Tongue (tissue), 3 donors: ENCODE data around the gene BACE1-AS. TPM values are rescaled to one million over a fixed set of nuclear protein-coding genes. Genes with fewer than 3 reads are reported as not detected.
A peak's percentile ranks its signal among the peaks of the same experiment; 100 is the strongest.
"Not testable (repeated sequence)": the region's sequence is repeated elsewhere in the genome, so short reads cannot be mapped to it uniquely, and the experiment has no call there.

Experiments used
- DNase-seq: peaks from one replicate; pipeline ENCODE4 v3.0.0-alpha.2; 2015
- small RNA-seq: library from RNA; depleted of rRNA; stranded (forward); fragments of <200 nt; gene quantifications from one replicate; pipeline ENCODE3, GENCODE V24; 2014; ENCODE audit warnings: low replicate concordance
- total RNA-seq: library from RNA; depleted of rRNA; stranded (reverse); fragments of >200 nt; gene quantifications from one replicate; pipeline ENCODE4 v1.2.3, GENCODE V29; 2014

Gene BACE1-AS
- total RNA-seq, 1 donor from 2014 or later: 4.9 TPM

DNA sequence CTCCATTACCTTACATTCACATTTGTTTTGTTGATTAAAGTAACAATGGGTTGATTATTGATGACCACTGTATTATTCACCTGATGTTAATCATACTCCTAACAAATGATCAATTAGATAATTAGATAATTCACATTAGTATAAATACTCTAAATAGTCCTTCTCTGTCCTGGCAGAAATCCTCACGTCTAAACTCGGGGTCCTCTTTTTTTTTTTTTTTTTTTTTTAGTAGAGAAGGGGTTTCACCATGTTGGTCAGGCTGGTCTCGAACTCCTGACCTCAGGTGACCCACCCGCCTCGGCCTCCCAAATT, 36.1 kb downstream of the BACE1-AS start:
- DNase-seq: not testable (repeated sequence)

DNA sequence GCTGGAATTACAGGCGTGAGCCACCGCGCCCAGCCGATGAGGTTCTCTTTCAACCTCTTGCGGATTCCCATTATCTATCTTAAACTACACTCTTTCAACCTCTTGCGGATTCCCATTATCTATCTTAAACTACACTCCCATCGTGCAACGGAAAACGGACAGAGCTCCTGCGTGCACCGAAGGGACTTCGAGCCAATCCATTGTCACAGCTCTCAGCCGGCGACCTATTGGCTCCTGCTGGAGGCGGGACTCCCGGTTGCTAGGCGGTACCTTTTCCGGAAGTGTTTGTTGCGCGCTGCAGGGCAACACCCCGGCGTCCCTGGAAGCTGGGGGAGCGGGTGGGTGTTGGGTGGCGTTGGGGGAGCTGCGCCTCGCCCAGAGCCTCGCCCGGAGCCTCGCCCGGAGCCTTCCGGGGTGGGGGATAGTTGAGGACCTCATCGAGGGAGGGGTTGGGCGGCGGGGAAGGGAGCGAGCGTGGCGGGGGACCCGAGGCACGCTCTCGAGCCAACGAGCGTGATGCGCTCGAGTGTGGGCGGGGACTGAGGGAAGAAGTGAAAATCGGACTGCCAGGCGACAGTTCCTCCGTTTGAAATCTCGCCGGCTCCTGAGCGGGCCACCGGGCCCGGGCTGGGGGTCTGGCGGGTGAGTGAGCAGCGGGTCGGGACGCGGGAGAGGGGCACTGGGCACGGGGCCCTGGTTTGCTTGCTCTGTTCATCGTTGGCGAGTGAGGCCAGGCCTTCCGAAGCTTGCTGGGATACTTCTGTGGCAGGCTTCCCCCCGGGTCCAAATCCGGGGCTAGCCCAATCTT, 36.6 kb downstream of the BACE1-AS start, which contains the start of gene CEP164:
TSS of gene CEP164 (plus strand) at position 288 of the 808 bp plus-strand sequence. CDS start 10,733 bp downstream, outside the sequence.
- DNase-seq: peak; percentile 98

DNA sequence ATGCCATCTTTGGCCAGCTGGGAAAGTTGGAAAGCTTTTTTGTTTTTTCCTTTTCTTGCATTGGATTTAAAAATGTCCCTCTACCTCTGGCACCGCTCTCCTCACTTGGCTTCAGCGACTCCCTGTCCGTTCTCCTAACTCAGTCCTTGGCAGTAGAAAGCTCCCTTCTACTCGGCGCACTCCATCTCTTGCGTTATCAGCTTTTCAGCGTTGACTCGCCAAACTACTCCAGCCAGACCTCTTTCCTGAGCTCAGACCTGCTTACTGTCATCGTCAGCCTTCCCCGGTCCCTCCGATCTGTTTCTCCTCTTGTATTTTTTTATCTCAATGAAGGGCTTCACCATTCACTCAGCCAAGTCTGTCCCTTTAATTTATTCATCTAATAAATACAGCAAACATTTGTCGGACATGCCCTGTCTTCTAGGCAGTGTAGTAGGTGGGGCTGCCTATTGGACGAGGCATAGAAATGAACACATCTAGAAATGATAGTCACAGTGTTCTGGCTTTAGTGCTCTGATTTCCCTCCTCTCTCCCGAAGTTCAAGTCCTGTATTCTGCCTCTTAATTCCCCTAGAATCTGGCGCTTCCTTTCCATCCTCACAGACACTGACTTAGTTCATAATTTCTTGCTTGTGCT, 37.3 kb downstream of the BACE1-AS start:
- DNase-seq: no peak

DNA sequence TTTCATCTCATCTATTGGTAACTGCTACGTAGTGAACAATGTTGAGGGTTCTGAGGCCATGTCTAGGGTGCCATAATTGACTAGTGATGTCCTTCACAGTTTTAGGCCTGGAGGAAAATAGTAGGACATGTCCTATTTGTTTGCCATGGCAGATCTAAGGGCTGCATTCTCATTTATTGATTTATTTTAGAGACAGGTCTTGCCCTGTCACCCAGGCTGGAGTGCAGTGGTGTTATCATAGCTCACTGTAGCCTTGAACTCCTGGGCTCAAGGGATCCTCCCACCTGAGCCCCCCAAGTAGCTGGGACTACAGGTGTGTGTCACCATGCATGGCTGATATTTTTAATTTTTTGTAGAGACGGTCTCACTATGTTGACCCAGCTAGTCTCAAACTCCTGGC, 41.7 kb downstream of the BACE1-AS start:
- DNase-seq: no peak

DNA sequence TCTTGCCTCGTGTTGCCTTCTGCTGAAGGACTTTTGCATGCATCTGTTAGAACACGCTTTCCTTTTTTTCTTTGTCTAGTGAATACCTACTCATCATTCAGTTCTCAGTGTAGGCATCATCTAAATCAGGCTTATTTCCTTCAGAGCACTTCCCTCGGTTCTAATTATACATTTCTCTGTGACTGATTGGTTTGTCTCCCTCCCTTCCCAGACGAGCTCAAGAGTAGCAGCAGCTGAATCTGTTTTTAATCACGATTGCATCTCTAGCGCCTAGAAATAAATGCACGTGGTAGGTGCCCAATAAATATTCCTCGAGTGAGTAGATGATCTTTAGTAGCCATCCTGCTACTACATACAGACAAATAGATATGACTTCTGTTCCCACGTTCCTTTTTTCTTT, 42.8 kb downstream of the BACE1-AS start:
- no peak for DNase-seq

DNA sequence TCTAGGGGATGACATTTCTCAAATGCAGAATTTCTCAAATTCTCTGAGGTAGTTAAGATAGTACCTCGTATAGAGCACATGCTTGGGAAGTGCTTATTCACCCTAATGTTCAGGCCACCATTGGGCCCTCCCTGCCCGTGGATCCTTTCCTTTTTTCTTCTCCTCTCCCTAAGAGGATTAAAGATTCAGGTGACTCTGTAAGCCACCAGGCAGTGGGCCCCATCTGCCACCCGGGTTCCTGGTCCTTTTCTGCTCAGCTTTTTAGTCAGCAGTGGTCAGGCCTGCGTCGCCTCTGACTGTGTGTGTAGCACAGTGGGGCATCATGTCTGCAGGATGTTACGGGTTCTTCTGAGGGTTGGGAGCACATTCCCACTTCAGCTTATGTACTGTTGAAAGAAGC, 43.8 kb downstream of the BACE1-AS start:
- no peak for DNase-seq

DNA sequence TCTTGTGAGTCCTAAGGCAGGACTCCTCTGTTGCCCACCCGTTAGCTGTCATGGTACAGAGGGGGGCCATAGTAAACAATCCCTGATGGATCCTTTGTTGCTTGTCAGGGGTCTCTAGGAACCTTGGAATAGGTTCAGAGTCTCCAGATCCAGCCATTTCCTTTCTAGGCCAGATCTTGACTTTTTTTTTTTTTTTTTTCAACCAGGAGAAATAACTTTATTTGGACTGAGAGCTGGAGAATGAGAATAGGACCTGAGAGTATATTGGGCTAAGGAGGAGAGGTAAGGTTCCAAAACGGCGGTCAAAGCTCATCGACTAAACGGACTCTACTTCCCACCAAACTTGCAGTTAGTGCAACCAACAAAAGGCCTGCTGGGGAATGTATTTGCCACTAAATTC, 44.3 kb downstream of the BACE1-AS start:
- no peak for DNase-seq

DNA sequence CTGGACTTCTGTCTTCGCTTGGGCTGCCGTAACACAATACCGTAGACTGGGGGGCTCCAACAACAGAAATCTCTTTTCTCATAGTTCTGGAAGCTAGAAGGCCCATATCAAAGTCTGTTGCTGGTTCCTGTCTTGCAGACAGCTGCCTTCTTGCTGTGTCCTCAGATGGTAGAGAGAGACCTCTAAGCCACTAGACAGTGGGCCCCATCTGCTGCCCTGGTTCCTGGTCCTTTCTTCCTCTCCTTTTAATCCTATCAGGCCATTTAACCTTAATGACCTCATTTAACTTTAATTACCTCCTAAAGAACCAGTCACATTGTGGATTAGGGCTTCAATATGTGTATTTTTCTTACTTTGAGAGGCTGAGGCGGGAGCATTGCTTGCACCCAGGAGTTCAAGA, 45.9 kb downstream of the BACE1-AS start:
- no peak for DNase-seq

Small RNA genes within 50 kb of the gene (small RNA-seq; reads per million reads assigned to genes)
- gene RF00564: not detected

Other genes starting within 250 kb of the BACE1-AS start
- 32.0 TPM for gene SIK3, start 192.9 kb upstream of the BACE1-AS start, total RNA-seq
- gene PAFAH1B2, start 147.1 kb upstream of the BACE1-AS start, total RNA-seq: 88.1 TPM
- 24.7 TPM for gene SIDT2, start 112.6 kb upstream of the BACE1-AS start, total RNA-seq
- 119 TPM for gene TAGLN, start 92.0 kb upstream of the BACE1-AS start, total RNA-seq
- gene PCSK7, start 59.3 kb upstream of the BACE1-AS start, total RNA-seq: 42.2 TPM
- gene RNF214, start 58.7 kb upstream of the BACE1-AS start, total RNA-seq: 16.3 TPM
- 29.1 TPM for gene BACE1, start 24.9 kb downstream of the BACE1-AS start, total RNA-seq
- 25.8 TPM for gene CEP164, start 36.5 kb downstream of the BACE1-AS start, total RNA-seq